Keratinocyte (primary cell): Measurements from ENCODE around the gene PRR9. TPM values are rescaled to one million over a fixed set of nuclear protein-coding genes. Genes with fewer than 3 reads are reported as not detected.

ENCODE experiments used
- DNase-seq: peaks from one replicate; pipeline ENCODE4 v3.0.0-alpha.2; 2011; ENCODE audit warnings: low read depth, missing footprints, low spot score
- FAIRE-seq: peaks from 2 replicates; lab custom pipeline; 2011; peaks lifted over from hg19 to GRCh38; lab: Jason Lieb, UNC
- H2AFZ ChIP-seq: 2 replicates; pipeline ENCODE4 v1.6.0; 2012; ENCODE audit warnings: low read length, control low read depth, inconsistent platforms; ENCODE audit not compliant: control insufficient read depth
- H3K27ac ChIP-seq: 2 replicates; pipeline ENCODE4 v1.5.1; 2011; ENCODE audit warnings: low read length; ENCODE audit not compliant: control insufficient read depth, insufficient read depth
- H3K27me3 ChIP-seq: 3 replicates; pipeline ENCODE4 v1.6.0; 2011; ENCODE audit warnings: low read length; ENCODE audit not compliant: control insufficient read depth, insufficient read depth; ENCODE audit errors: extremely low read depth
- H3K36me3 ChIP-seq, 2 experiments: 2 replicates in 1 of 2; 3 replicates in 1 of 2; pipeline ENCODE4 v1.5.1; 2011; ENCODE audit warnings: low read length in 2 of 2, mild to moderate bottlenecking in 1 of 2; ENCODE audit not compliant: control insufficient read depth in 2 of 2, insufficient read depth in 2 of 2; ENCODE audit errors: extremely low read depth in 1 of 2
- H3K4me1 ChIP-seq: 3 replicates; pipeline ENCODE4 v1.5.1; 2011; ENCODE audit warnings: low read length; ENCODE audit not compliant: control insufficient read depth, insufficient read depth; ENCODE audit errors: extremely low read depth
- H3K4me2 ChIP-seq: 3 replicates; pipeline ENCODE4 v1.6.0; 2011; ENCODE audit warnings: low read depth, low read length; ENCODE audit not compliant: control insufficient read depth, insufficient read depth; ENCODE audit errors: extremely low read depth
- H3K4me3 ChIP-seq, 3 experiments: fragments of 200-600 bp in 1 of 3; sonication (generic) in 1 of 3; 2 replicates in 2 of 3; 3 replicates in 1 of 3; pipeline ENCODE4 v1.5.1; 2011 to 2016; ENCODE audit warnings: low read length in 3 of 3, mild to moderate bottlenecking in 3 of 3, control low read depth in 2 of 3, inconsistent platforms in 1 of 3, low read depth in 1 of 3, mixed read lengths in 1 of 3, mixed run types in 1 of 3, moderate library complexity in 1 of 3; ENCODE audit not compliant: control insufficient read depth in 2 of 3, insufficient read depth in 2 of 3; ENCODE audit errors: extremely low read depth in 1 of 3
- H3K79me2 ChIP-seq: 2 replicates; pipeline ENCODE4 v1.6.0; 2012; ENCODE audit warnings: low read length; ENCODE audit not compliant: control insufficient read depth, insufficient read depth
- H3K9ac ChIP-seq: 3 replicates; pipeline ENCODE4 v1.6.0; 2011; ENCODE audit warnings: low read length; ENCODE audit not compliant: control insufficient read depth, insufficient read depth; ENCODE audit errors: extremely low read depth
- H3K9me1 ChIP-seq: 3 replicates; pipeline ENCODE4 v1.6.0; 2011; ENCODE audit warnings: low read length; ENCODE audit not compliant: control insufficient read depth, insufficient read depth; ENCODE audit errors: extremely low read depth
- H3K9me3 ChIP-seq: 2 replicates; pipeline ENCODE4 v1.5.1; 2012; ENCODE audit warnings: low read depth, low read length; ENCODE audit not compliant: control insufficient read depth
- H4K20me1 ChIP-seq: 3 replicates; pipeline ENCODE4 v1.6.0; 2011; ENCODE audit warnings: low read length; ENCODE audit not compliant: control insufficient read depth, insufficient read depth; ENCODE audit errors: extremely low read depth
- CTCF ChIP-seq, 3 experiments: IDR thresholded peaks in 1 of 3; conservative IDR thresholded peaks in 1 of 3; optimal IDR thresholded peaks in 1 of 3; 2 replicates in 2 of 3; 3 replicates in 1 of 3; pipeline versions ENCODE3 to v1.5.1; 2011; ENCODE audit warnings: low read length in 3 of 3, mild to moderate bottlenecking in 3 of 3, moderate library complexity in 2 of 3, control low read depth in 1 of 3, inconsistent platforms in 1 of 3; ENCODE audit not compliant: insufficient read depth in 2 of 3; ENCODE audit errors: extremely low read depth in 1 of 3
- EZH2 ChIP-seq: IDR thresholded peaks from one replicate; pipeline ENCODE4 v1.6.1; 2012; ENCODE audit warnings: inconsistent platforms, mild to moderate bottlenecking, low read length, moderate library complexity
- dilution Hi-C: fragments of 300-500 bp; cut with MboI; formaldehyde crosslinking; loops from one replicate; pipeline ENCODE4 v1.7.0; 2020; ENCODE audit warnings: low sequenced_read_pairs; ENCODE audit not compliant: extremely low pct_ligation_motif_present
- polyA plus RNA-seq, 5 experiments: library from polyadenylated mRNA; depleted of rRNA in 3 of 5; stranded (reverse) in 3 of 5; stranded (forward) in 1 of 5; unstranded in 1 of 5; fragments of >200 nt; gene quantifications; 1 replicate in 1 of 5; 2 replicates in 3 of 5; 3 replicates in 1 of 5; pipeline versions ENCODE4 v1.2.1 to v1.2.3, GENCODE V29; 2011 to 2012; ENCODE audit warnings: missing spikeins in 2 of 5, low read depth in 1 of 5, low replicate concordance in 1 of 5

PRR9 gene
- polyA plus RNA-seq, 1 donor (not counting 4 experiments of a cell fraction or from before 2014, with no cell fraction given) = 2.6 TPM

GRCh38 chr1:153250166-153250565, 32.8 kb downstream of the PRR9 start:
- no peak for TF ChIP-seq CTCF (optimal IDR thresholded peaks at IDR 0.05 in 1 of 3, IDR thresholded peaks at IDR 0.05 in 1 of 3, conservative IDR thresholded peaks at IDR 0.05 in 1 of 3; ENCODE audit: extremely low read depth in 1 of 3, insufficient read depth in 2 of 3, low read length in 3 of 3)
- no peak for TF ChIP-seq EZH2
- Histone ChIP-seq H4K20me1 (no peaks in the 10 kb centered on the region), H3K9ac (no peak overlapping the region), H2AFZ (no peak overlapping the region), H3K27ac (no peak overlapping the region), H3K4me1 (no peaks in the 10 kb centered on the region), H3K4me2 (no peak overlapping the region), H3K4me3 (no peak overlapping the region), H3K9me1 (no peaks in the 10 kb centered on the region), H3K36me3 (no peaks in the 10 kb centered on the region), H3K79me2 (no peaks in the 10 kb centered on the region), H3K9me3 (no peaks in the 10 kb centered on the region), H3K27me3 (peaks cover 4% of the 10 kb centered on the region)
- no peak for FAIRE-seq
- dilution Hi-C loops = no loop called here
- DNase-seq = no peak

GRCh38 chr1:153251087-153251486, 33.7 kb downstream of the PRR9 start:
- Histone ChIP-seq H3K27me3 (peaks cover 4% of the 10 kb centered on the region), H3K9ac (no peak overlapping the region), H3K36me3 (no peaks in the 10 kb centered on the region), H2AFZ (no peak overlapping the region), H3K9me3 (no peaks in the 10 kb centered on the region), H3K4me1 (no peaks in the 10 kb centered on the region), H4K20me1 (no peaks in the 10 kb centered on the region), H3K79me2 (no peaks in the 10 kb centered on the region), H3K9me1 (no peaks in the 10 kb centered on the region), H3K4me2 (no peak overlapping the region), H3K27ac (no peak overlapping the region), H3K4me3 (no peak overlapping the region)
- TF ChIP-seq EZH2 (no peak), CTCF (optimal IDR thresholded peaks at IDR 0.05 in 1 of 3, IDR thresholded peaks at IDR 0.05 in 1 of 3, conservative IDR thresholded peaks at IDR 0.05 in 1 of 3; ENCODE audit: extremely low read depth in 1 of 3, insufficient read depth in 2 of 3, low read length in 3 of 3) (no peak)
- DNase-seq = no peak
- FAIRE-seq = no peak
- dilution Hi-C loops = no loop called here
